Measurements from ENCODE around the gene CCL16. TPM values are rescaled to one million over a fixed set of nuclear protein-coding genes. Genes with fewer than 3 reads are reported as not detected.
"Not testable (repeated sequence)": the region's sequence is repeated elsewhere in the genome, so short reads cannot be mapped to it uniquely, and the experiment has no call there.

Gene CCL16
- total and polyA plus RNA-seq, 8 donors = 0.40 to 1.2 (median 0.97) TPM; not detected in 2

DNA sequence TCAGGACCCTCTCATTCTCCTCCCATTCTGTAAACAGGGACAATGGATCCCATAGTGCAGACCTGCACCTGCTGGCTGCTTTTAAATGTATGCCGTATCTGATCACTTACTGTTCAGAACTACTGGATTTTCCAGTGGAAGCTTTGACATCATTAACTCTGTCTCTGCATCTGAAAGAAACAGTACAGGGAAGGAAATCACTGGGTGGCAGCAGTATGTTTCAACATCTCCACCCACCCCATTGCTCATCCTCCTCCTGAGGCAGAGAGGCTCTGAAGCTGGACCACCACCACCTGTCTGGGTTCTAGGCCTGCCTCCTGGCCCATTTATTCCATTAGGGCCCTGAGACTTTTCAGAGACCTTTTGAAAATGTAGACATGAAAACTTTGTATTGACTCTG is 17.5 kb upstream of the CCL16 start:
- TF ChIP-seq, protein P1, sequence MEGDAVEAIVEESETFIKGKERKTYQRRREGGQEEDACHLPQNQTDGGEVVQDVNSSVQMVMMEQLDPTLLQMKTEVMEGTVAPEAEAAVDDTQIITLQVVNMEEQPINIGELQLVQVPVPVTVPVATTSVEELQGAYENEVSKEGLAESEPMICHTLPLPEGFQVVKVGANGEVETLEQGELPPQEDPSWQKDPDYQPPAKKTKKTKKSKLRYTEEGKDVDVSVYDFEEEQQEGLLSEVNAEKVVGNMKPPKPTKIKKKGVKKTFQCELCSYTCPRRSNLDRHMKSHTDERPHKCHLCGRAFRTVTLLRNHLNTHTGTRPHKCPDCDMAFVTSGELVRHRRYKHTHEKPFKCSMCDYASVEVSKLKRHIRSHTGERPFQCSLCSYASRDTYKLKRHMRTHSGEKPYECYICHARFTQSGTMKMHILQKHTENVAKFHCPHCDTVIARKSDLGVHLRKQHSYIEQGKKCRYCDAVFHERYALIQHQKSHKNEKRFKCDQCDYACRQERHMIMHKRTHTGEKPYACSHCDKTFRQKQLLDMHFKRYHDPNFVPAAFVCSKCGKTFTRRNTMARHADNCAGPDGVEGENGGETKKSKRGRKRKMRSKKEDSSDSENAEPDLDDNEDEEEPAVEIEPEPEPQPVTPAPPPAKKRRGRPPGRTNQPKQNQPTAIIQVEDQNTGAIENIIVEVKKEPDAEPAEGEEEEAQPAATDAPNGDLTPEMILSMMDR (IDR thresholded peaks at IDR 0.05) = no peak
- Histone ChIP-seq H3K4me1 (no peaks in the 10 kb centered on the region), H3K27me3 (no peaks in the 10 kb centered on the region), H3K36me3 (no peaks in the 10 kb centered on the region), H3K27ac (no peak overlapping the region), H3K4me3 (no peak overlapping the region), H3K9me3 (peaks cover 0 to 3% of the 10 kb centered on the region in 2 donors)
- intact Hi-C loops (cut with DNase I) = no loop called here
- no peak for DNase-seq
- no peak for ATAC-seq

- intact Hi-C loops (cut with DNase I) = no loop called here
- no peaks in the 10 kb centered on the region for H3K27me3 ChIP-seq
- no peaks in the 10 kb centered on the region for H3K36me3 ChIP-seq
- no peaks in the 10 kb centered on the region for H3K4me1 ChIP-seq
- no peak for ATAC-seq
- no peak for DNase-seq
- no peak overlapping the region for H3K4me3 ChIP-seq
- H3K27ac ChIP-seq = no peak overlapping the region
- peaks cover 0 to 3% of the 10 kb centered on the region in 2 donors for H3K9me3 ChIP-seq
- TF ChIP-seq, protein P1 (IDR thresholded peaks at IDR 0.05) = no peak
These were observed 16.8 kb upstream of the CCL16 start for GRCh38 chr17:35998018-35998545.

GRCh38 chr17:35995346-35995745 is 14.0 kb upstream of the CCL16 start:
- ATAC-seq; H3K4me1 ChIP-seq; H3K9me3 ChIP-seq; H3K27ac ChIP-seq; H3K4me3 ChIP-seq; DNase-seq; intact Hi-C loops (cut with DNase I); H3K36me3 ChIP-seq; H3K27me3 ChIP-seq: not testable (repeated sequence)

- Histone ChIP-seq H3K27ac (no peak overlapping the region), H3K4me3 (no peak overlapping the region), H3K36me3 (no peaks in the 10 kb centered on the region), H3K4me1 (no peaks in the 10 kb centered on the region), H3K27me3 (no peaks in the 10 kb centered on the region), H3K9me3 (peaks cover 0 to 3% of the 10 kb centered on the region in 2 donors)
- ATAC-seq (no peak), DNase-seq (no peak)
- TF ChIP-seq, protein P1 (IDR thresholded peaks at IDR 0.05) = no peak
- intact Hi-C loops (cut with DNase I) = no loop called here
These were observed 9.8 kb upstream of the CCL16 start for GRCh38 chr17:35991075-35991474.

DNA sequence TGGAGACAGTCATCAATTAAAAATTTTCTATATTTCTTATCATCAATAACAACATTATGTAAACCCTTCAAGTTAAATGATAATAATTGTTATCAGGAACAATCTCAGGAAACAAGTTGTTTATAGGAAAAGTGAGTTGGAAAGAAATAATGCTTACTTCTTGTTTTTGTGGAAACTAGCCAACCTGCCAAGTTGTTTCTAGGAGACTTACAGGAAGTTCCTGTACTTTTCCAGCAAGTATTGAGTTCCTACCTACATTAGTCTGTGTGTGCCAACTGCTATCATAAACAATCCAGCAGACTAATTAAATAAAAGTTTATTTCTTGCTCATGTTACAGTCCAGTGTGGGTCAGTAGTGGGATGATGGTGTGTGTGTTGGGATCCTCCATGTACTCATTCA is 6.9 kb upstream of the CCL16 start:
- H3K4me3 ChIP-seq = no peak overlapping the region
- H3K9me3 ChIP-seq = no peaks in the 10 kb centered on the region
- TF ChIP-seq, protein P1 (IDR thresholded peaks at IDR 0.05) = no peak
- no peaks in the 10 kb centered on the region for H3K27me3 ChIP-seq
- intact Hi-C loops (cut with DNase I) = no loop called here
- DNase-seq (no peak), ATAC-seq (no peak)
- no peak overlapping the region for H3K27ac ChIP-seq
- H3K4me1 ChIP-seq = no peaks in the 10 kb centered on the region
- no peaks in the 10 kb centered on the region for H3K36me3 ChIP-seq

- H3K27me3 ChIP-seq = no peaks in the 10 kb centered on the region
- no peaks in the 10 kb centered on the region for H3K36me3 ChIP-seq
- intact Hi-C loops (cut with DNase I) = no loop called here
- H3K9me3 ChIP-seq = no peaks in the 10 kb centered on the region
- no peak within 1 kb of the TSS for H3K27ac ChIP-seq
- TF ChIP-seq, protein P1 (IDR thresholded peaks at IDR 0.05) = no peak
- no peak within 1 kb of the TSS for H3K4me3 ChIP-seq
- DNase-seq = no peak
- no peaks in the 10 kb centered on the region for H3K4me1 ChIP-seq
- no peak for ATAC-seq
These were observed 5.3 kb upstream of the CCL16 start, which contains the start of gene CCL14 for GRCh38 chr17:35986643-35987042. Gene CCL14, minus strand, starts transcription at chr17:35986729. Its CDS starts 80 bp downstream, at chr17:35986649.
